CD4-positive, alpha-beta T cell (primary cell): ENCODE measurements around the gene BTBD9. TPM values are rescaled to one million over a fixed set of nuclear protein-coding genes. Genes with fewer than 3 reads are reported as not detected.
A peak's percentile ranks its signal among the peaks of the same experiment; 100 is the strongest.

ENCODE experiments used
- ATAC-seq: fragments of 200-7000 bp; cut with Tn5 transposase; one replicate; pipeline ENCODE4 v1.10.0; 2022; ENCODE audit warnings: mild to moderate bottlenecking; ENCODE audit not compliant: poor library complexity
- CTCF ChIA-PET: fragments of 350-600 bp; sonication (Branson Sonifier 250); formaldehyde crosslinking; loops from one replicate; lab custom pipeline; 2021; ENCODE audit warnings: antibody characterized with exemption, inconsistent platforms; lab: Charles Lee
- POLR2A ChIA-PET: fragments of 350-600 bp; sonication (Branson Sonifier 250); formaldehyde crosslinking; loops from one replicate; lab custom pipeline; 2021; ENCODE audit warnings: antibody characterized with exemption, inconsistent platforms; lab: Charles Lee
- DNase-seq, 14 experiments: peaks; one replicate each; pipeline ENCODE4 v3.0.0-alpha.2; 2013 to 2020; ENCODE audit warnings: mixed read lengths in 2 of 14
- H3K27ac ChIP-seq, 2 donors: one replicate each; pipeline versions ENCODE4 v1.5.1 to v1.7.0; 2013; ENCODE audit warnings: low read length in 2 of 2, low read depth in 1 of 2, mild to moderate bottlenecking in 1 of 2
- H3K27me3 ChIP-seq, 2 experiments: 1 replicate in 1 of 2; 2 replicates in 1 of 2; pipeline versions ENCODE4 v1.6.1 to v1.7.0; 2013; ENCODE audit warnings: low read length in 2 of 2, control low read depth in 1 of 2, mild to moderate bottlenecking in 1 of 2, moderate library complexity in 1 of 2; ENCODE audit not compliant: insufficient read depth in 2 of 2, control insufficient read depth in 1 of 2
- H3K36me3 ChIP-seq: one replicate; pipeline ENCODE4 v1.6.1; 2013; ENCODE audit warnings: low read length, control low read depth; ENCODE audit not compliant: insufficient read depth
- H3K4me1 ChIP-seq: one replicate; pipeline ENCODE4 v1.6.1; 2013; ENCODE audit warnings: low read length, control low read depth; ENCODE audit not compliant: insufficient read depth
- H3K4me3 ChIP-seq: one replicate; pipeline ENCODE4 v1.5.1; 2013; ENCODE audit warnings: mild to moderate bottlenecking, low read length, moderate library complexity
- H3K9me3 ChIP-seq, 2 experiments: 1 replicate in 1 of 2; 2 replicates in 1 of 2; pipeline versions ENCODE4 v1.6.1 to v1.7.0; 2013; ENCODE audit warnings: low read length in 2 of 2, mild to moderate bottlenecking in 2 of 2, control low read depth in 1 of 2, moderate library complexity in 1 of 2; ENCODE audit not compliant: control insufficient read depth in 1 of 2, insufficient read depth in 1 of 2
- H3K27ac Mint-ChIP-seq: one replicate; pipeline ENCODE4 v1.8.0; 2020; ENCODE audit warnings: mixed read lengths
- H3K27me3 Mint-ChIP-seq: one replicate; pipeline ENCODE4 v1.8.0; 2021; ENCODE audit warnings: mixed read lengths
- H3K36me3 Mint-ChIP-seq: one replicate; pipeline ENCODE4 v1.8.0; 2021; ENCODE audit warnings: low read depth, mixed read lengths
- H3K4me1 Mint-ChIP-seq: one replicate; pipeline ENCODE4 v1.8.0; 2021; ENCODE audit warnings: low read depth, mixed read lengths
- H3K4me3 Mint-ChIP-seq: one replicate; pipeline ENCODE4 v1.8.0; 2020; ENCODE audit warnings: mild to moderate bottlenecking, mixed read lengths
- H3K9me3 Mint-ChIP-seq: one replicate; pipeline ENCODE4 v1.8.0; 2020; ENCODE audit warnings: mixed read lengths
- intact Hi-C, 2 experiments: fragments of 100-400 bp; cut with DNase I in 1 of 2; cut with micrococcal nuclease in 1 of 2; formaldehyde crosslinking; loops; one replicate each; pipeline versions ENCODE4 v1.15.1 to v1.9.0; 2023 to 2025; cut with DNase I, micrococcal nuclease
- total RNA-seq, 174 experiments: library from RNA in 2 of 174; stranded (reverse) in 2 of 174; gene quantifications; one replicate each; pipeline ENCODE4 v1.2.3 and lab custom pipeline; 2021 to 2026
- TF ChIP-seq, protein P1 (sequence below): fragments of 200-600 bp; IDR thresholded peaks from one replicate; pipeline ENCODE4 v1.8.0; 2022; ENCODE audit warnings: antibody characterized with exemption, mild to moderate bottlenecking

BTBD9 gene
- total RNA-seq, 2 experiments from 2014 or later: 58.7 to 59.3 TPM

DNA sequence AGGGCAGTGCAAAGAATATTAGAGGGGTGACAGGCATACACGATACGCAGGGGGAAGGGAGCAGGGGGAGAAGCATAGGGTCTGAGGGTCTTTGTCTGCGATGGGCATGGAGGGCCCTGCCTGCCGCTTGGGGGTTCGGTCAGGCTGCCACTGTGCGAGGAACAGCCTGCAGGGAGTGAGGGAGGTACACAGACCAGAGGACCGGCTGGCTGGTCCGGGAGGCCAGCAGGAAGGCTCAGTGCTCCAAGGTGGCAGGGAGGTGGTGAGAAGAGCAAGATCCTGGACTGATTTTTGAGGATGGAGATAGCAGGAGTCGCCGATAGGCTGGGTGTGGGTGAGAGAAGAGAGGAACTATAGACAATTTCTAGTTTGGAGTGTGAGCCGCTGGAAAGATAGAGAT is 481.8 kb downstream of the BTBD9 start:
- Histone ChIP-seq H3K4me3 (no peak overlapping the region), H3K36me3 (peaks cover 5% of the 10 kb centered on the region), H3K9me3 (peaks cover 0 to 10% of the 10 kb centered on the region in 2 experiments), H3K4me1 (no peaks in the 10 kb centered on the region), H3K27ac (no peak overlapping the region), H3K27me3 (no peaks in the 10 kb centered on the region)
- Mint-ChIP-seq H3K4me1 (no peaks in the 10 kb centered on the region), H3K36me3 (peaks cover 18% of the 10 kb centered on the region), H3K9me3 (no peaks in the 10 kb centered on the region), H3K27ac (no peak overlapping the region), H3K27me3 (no peaks in the 10 kb centered on the region), H3K4me3 (no peak overlapping the region)
- DNase-seq (peak in 1 of 14 experiments; percentile 4), ATAC-seq (no peak)
- intact Hi-C loops: no loop called here
- TF ChIP-seq, protein P1, sequence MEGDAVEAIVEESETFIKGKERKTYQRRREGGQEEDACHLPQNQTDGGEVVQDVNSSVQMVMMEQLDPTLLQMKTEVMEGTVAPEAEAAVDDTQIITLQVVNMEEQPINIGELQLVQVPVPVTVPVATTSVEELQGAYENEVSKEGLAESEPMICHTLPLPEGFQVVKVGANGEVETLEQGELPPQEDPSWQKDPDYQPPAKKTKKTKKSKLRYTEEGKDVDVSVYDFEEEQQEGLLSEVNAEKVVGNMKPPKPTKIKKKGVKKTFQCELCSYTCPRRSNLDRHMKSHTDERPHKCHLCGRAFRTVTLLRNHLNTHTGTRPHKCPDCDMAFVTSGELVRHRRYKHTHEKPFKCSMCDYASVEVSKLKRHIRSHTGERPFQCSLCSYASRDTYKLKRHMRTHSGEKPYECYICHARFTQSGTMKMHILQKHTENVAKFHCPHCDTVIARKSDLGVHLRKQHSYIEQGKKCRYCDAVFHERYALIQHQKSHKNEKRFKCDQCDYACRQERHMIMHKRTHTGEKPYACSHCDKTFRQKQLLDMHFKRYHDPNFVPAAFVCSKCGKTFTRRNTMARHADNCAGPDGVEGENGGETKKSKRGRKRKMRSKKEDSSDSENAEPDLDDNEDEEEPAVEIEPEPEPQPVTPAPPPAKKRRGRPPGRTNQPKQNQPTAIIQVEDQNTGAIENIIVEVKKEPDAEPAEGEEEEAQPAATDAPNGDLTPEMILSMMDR: no peak
- ChIA-PET CTCF (no interaction called here), POLR2A (no interaction called here)

DNA sequence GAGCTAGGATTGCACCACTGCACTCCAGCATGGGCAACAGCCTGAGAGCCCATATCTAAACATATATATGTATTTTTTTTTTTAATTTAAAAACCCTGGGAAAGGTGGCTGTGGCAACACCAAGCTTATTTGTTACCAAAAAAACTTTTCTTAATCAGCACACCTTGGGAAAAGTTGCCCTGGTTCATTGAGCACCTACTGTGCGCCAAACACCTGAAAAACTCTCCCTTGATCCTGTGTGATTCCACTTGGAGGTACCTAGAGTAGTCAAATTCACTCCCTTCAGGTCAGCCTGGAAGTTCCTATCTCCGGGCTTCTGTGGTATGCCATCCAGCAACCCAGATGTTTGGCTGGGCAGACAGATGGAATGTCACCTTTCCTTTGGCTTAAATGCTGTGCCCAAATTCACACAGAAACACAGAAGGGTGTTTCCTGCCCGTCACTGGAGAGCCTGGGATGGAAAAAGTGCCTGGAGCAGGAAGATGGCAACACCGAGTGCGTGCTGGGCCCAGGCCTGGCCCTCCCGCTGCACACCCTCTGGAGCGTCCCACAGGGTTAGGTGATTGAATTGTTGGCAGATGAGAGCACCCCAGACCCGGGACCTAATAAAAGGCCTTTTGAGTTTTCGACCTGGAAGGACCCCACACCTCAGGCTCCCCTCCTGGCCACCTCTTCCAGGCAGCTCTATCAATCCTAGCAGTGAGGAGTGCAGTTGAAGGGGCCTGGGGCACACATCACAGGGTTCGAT is 482.7 kb downstream of the BTBD9 start:
- CTCF ChIA-PET: no interaction called here
- intact Hi-C loops: no loop called here
- no peaks in the 10 kb centered on the region for H3K27me3 ChIP-seq
- no peak overlapping the region for H3K27ac ChIP-seq
- POLR2A ChIA-PET: no interaction called here
- DNase-seq (no peak), ATAC-seq (no peak)
- H3K4me1 ChIP-seq: no peaks in the 10 kb centered on the region
- Mint-ChIP-seq H3K9me3 (no peaks in the 10 kb centered on the region), H3K27me3 (no peaks in the 10 kb centered on the region), H3K4me3 (no peak overlapping the region), H3K36me3 (peaks cover 25% of the 10 kb centered on the region), H3K4me1 (no peaks in the 10 kb centered on the region), H3K27ac (no peak overlapping the region)
- peaks cover 0 to 10% of the 10 kb centered on the region in 2 experiments for H3K9me3 ChIP-seq
- H3K36me3 ChIP-seq: peaks cover 14% of the 10 kb centered on the region
- TF ChIP-seq, protein P1: no peak
- no peak overlapping the region for H3K4me3 ChIP-seq

DNA sequence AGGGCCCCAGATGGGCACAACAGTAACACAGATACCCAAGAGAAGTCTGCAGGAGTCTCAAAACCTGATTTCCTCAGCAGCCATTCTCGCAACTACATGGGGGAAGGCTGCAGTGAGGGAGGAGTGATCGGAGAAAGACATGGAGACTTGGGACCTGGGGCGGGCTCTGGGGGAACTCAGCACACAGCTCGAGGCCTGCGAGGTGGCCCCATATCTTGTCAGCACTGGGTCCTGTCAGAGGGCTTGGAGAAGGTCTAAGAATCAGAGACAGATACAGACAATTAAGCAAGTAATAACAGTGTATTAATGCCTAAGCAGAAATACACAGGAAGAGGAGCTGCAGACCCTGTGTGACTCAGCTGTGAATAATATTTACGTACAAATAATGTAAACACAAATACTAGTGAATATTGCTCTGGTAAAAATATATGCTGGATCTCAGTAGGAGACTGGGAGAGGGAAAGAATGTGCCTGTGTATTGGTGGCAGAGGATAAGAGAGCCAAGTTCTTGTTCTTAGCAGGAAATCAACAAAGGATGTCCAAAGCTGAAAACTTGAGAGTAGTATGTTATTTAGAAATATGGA is 484.0 kb downstream of the BTBD9 start:
- POLR2A ChIA-PET: no interaction called here
- H3K4me3 Mint-ChIP-seq: no peak overlapping the region

More for the DNA sequence above, 484.0 kb downstream of the BTBD9 start:
- TF ChIP-seq, protein P1: no peak
- Histone ChIP-seq H3K27ac (no peak overlapping the region), H3K36me3 (peaks cover 18% of the 10 kb centered on the region), H3K4me3 (no peak overlapping the region), H3K4me1 (no peaks in the 10 kb centered on the region), H3K27me3 (no peaks in the 10 kb centered on the region), H3K9me3 (peaks cover 0 to 10% of the 10 kb centered on the region in 2 experiments)
- intact Hi-C loops: no loop called here
- ATAC-seq (no peak), DNase-seq (no peak)
- H3K27me3 Mint-ChIP-seq: no peaks in the 10 kb centered on the region
- peak overlapping the region; percentile 41 for H3K27ac Mint-ChIP-seq
- H3K9me3 Mint-ChIP-seq: no peaks in the 10 kb centered on the region
- no peaks in the 10 kb centered on the region for H3K4me1 Mint-ChIP-seq
- CTCF ChIA-PET: no interaction called here
- H3K36me3 Mint-ChIP-seq: peaks cover 28% of the 10 kb centered on the region
